Measurements from ENCODE around the gene COCH.

Gene COCH

DNA sequence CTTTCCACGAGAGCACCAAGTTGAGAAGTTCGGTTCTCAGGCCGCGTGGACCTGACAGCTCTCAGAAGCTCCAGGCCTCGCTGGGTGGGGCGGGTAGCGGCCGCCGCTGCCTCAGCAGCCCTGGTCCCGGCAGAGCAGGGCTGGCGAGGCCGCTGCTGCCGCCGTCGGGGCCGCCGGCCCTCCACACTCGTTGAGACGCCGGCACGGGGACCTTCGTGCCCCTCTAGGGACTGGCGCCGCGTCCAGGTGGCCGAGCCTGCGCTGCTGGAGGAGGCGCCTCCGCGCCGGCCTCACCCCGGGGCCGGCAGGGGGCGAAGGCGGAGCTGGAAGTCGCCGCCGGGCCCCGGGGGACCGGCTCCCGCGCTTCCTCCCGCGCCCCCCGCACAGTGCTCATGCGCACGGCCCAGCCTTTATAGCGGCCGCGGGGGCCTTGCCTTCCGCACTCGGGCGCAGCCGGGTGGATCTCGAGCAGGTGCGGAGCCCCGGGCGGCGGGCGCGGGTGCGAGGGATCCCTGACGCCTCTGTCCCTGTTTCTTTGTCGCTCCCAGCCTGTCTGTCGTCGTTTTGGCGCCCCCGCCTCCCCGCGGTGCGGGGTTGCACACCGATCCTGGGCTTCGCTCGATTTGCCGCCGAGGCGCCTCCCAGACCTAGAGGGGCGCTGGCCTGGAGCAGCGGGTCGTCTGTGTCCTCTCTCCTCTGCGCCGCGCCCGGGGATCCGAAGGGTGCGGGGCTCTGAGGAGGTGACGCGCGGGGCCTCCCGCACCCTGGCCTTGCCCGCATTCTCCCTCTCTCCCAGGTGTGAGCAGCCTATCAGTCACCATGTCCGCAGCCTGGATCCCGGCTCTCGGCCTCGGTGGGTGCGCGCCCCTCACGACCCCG is at the start of gene COCH:
Gene COCH, plus strand, starts transcription at position 440 of the 879 bp plus-strand sequence. Its CDS starts 380 bp downstream, at position 820.
- no peak for FAIRE-seq

DNA sequence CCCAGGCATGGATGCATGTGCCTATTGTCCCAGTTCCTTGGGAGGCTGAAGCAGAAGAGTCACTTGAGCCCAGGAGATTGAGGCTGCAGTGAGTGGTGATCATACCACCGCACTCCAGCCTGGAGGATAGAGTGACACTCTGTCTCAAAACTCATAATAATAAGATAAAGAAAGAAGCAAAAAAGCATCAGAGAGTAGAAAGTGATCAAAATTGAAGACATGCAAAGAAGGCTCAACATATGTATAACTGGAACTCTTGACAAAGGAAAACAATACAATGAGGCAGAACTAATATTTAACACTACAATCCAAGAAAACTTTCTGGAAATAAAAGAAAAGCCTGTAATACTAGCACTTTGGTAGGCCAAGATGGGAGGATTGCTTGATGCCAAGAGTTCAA is 48.3 kb upstream of the COCH start:
- no peak for FAIRE-seq

- no peak for FAIRE-seq
These were observed 44.5 kb upstream of the COCH start for GRCh38 chr14:30829853-30830252.

DNA sequence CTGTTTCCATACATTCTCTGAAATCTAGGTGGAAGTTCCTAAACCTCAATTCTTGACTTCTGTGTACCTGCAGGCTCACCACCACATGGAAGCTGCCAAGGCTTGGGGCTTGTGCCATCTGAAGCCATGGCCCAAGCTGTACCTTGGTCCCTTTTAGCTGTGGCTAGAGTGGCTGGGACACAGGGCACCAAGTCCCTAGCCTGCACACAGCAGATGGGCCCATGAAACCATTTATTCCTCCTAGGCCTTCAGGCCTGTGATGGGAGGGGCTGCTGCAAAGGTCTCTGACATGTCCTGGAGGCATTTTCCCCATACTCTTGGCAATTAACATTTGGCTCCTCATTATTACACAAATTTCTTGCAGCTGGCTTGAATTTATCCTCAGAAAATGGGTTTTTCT is 40.0 kb upstream of the COCH start:
- FAIRE-seq, result no peak

- no peak for FAIRE-seq
These were observed 36.0 kb upstream of the COCH start for GRCh38 chr14:30838351-30838750.

DNA sequence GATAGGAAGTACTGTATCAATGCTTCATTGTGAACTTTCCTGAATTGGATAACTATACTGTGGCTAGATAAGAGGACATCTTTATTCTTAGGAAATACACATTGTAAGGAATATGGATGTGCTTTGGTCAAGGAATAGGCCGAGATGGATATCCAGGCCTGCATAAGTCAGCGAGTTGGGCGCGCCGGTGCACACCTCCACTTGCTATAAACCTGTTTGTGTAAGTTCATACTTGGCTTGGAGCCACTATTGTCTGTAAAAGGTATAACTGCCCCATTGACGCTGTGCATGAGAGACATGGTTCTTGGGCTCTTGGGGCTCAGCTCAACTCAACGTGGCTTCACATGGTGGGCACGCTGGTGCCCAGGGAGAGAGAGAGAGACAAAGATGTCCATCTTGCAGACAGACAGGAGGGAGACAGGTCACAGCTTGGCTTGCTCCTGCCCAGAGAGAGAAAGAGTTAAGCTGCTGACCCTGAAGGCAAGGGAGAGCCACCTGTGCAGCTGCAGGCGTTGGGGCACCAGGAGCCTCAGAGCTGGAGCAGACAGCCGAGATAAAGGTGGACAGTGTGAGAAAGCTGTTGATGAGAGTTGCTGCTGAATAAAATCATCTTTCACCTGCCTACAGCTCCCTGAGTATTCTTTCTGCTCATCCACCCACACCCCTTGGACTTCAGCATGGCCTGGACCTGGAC is 34.1 kb upstream of the COCH start:
- no peak for FAIRE-seq

- FAIRE-seq, result no peak
These were observed 31.9 kb upstream of the COCH start for GRCh38 chr14:30842431-30842830.

GRCh38 chr14:30848449-30849240 is 25.7 kb upstream of the COCH start:
- no peak for FAIRE-seq

GRCh38 chr14:30849354-30849753 is 25.0 kb upstream of the COCH start:
- no peak for FAIRE-seq

DNA sequence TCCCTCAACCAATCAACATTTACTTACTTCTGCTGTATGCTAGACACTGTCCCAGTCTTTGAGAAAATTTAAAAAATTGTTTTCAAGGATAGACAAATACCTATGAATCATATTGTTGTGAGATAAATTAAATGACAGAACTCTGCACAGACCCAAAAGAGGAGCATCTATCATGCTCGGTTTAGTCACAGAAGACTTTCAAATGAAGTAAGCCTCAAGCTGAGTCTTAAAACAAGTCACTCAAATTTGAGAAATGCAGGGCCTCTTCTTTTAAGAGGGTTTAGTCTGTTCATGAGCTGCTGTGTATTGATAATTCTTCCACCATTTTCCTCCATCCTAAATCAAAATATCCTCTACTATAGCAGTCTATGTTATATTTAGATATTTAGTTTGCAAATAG is 24.4 kb upstream of the COCH start:
- no peak for FAIRE-seq

- no peak for FAIRE-seq
These were observed 20.4 kb upstream of the COCH start for GRCh38 chr14:30853946-30854345.

- no peak for FAIRE-seq
These were observed 19.9 kb upstream of the COCH start for GRCh38 chr14:30854492-30854891.

GRCh38 chr14:30855345-30856037 is 18.9 kb upstream of the COCH start:
- no peak for FAIRE-seq

DNA sequence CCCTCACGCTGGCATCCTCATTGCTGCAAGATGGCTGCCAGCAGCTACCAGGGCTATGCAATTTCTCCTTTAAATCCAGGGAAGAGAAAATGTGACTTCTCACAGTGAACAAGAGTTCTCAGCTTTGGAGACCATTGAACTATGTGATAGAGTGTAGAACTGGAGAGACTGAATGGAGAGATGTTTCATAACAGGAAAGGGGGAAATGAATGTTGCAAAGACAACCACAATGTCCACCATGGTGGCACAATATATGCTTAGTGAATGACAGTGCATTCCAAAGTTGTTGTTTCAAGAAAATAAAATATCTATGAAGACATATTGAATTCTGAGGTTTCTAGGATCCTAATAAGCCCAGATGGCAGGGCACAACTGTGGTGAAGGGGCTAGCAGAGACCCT is 13.2 kb upstream of the COCH start:
- no peak for FAIRE-seq

DNA sequence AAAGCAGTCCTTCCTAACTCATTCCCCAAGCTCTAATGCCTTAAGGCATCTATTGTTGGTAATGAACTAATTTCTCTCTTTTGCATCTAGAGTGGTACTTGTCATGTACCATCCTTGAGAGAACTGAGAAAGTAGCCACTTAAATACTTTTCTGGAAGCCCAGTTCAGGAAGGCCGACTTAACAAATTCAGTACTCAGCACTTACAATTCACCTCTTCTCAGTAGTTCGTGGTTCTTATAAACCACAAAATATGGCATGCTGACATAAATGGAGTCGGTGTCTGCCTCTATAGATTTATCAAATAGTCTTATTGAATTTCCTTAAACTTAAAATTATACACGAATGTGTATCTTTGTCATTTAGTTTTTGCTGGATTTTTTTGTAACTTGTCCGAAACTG is 9.4 kb upstream of the COCH start:
- no peak for FAIRE-seq

- no peak for FAIRE-seq
These were observed 5.6 kb upstream of the COCH start for GRCh38 chr14:30868736-30869135.

- FAIRE-seq, result no peak
These were observed 4.7 kb upstream of the COCH start for GRCh38 chr14:30869551-30870155.

DNA sequence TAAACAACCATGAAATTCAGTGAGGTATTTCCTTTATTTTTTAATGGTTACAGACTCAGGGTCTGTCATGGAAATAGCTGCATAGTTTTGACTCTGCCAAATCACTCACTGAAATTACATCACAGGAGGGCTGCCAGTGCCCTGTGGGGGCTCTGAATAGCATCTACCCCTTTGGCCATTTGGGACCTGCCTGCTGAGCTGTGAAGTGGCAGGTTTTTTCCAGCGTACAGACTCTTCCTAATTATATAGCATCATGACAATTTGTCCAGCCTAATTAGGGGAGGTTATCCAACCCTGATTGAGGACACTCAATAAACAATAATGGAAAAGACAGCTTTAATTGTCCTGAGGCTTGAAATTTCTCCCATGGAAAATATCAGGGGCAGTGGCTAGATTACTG is 1.8 kb upstream of the COCH start:
- no peak for FAIRE-seq

DNA sequence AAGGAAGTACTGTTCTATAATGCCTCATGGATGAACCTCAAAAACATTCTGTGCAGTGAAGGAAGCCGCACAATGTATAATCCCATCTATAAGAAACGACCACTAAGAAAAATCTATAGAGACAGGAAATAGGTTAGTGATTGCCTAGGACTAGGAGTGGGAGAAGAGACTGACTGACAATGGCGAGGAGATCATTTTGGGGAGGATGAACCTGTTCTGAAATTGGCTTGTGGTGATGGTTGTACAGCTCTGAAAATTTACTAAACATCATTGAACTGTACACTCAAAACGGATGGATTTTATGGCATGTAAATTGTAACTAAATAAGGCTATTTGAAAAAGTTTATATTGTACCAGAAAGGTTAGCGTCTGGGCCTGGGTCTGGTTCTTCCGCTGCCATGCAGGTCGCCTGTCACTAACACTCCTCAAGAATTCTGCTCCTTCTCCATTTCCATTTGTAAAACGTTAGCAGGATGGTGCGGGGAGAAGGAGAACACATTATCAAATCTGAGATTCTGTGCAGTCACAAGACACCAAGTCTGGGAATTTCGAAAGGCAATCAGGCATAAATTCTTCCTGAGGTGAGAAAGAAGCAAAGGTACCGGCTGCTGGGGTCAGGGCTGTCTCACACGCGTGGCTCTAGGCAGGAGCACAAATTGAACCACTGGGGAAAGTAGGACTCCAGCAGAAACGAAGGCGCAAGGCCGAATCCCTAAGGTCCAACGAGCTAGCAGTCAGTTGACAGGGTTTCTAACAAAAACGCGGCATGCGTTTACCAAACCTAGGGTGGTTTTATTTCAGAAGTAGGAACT is 845 bp upstream of the COCH start:
- FAIRE-seq, result no peak

DNA sequence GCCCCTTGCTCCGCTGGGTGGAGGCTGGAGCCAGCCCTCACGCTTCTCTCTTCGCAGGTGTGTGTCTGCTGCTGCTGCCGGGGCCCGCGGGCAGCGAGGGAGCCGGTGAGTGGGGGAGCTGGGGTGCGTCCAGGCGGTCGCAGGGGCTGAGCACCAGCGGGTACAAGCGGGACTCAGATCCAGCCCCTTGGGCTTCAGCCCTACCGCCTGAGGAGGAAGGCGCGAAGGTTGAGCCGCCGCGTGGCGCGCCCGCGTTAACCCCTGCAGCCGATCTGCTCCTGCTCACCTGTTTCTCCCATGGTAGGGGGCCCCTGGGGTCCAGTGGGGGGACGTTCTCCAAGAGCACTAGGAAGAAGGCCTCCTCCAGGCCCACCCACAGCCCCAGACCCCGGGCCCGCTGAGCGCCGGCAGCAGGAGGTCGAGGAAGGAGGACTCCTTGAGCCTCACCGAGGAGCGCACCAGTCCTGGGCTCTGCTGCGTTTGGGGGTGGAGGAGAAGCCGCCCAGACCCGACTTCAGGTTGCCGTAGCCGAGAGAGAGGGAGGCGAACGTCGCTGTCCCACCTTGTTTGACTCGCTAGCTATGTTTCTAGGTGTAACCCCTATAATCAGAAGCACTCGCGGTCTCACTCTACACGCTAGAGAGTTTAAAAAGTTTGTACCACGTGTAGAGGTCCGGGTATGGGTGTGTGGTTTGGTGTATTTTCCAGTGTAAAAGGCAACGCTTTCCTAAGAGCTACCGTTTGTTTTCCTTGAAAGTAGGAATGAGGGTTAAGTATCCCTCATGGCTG is 834 bp downstream of the COCH start:
- no peak for FAIRE-seq

DNA sequence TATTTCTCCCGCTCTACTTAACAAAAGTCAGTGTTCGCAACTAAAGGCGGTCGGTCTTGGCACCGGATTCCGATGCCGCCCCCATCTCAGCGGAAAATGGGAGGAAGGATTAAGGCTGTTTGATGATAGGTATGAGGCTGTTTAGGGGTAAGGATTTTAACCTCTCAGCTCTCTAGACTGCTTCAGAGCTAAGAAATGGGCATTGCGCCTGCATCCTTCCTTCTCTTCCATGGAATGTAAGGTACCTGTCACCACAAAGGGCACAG is 1.4 kb downstream of the COCH start:
- FAIRE-seq, result no peak
